ENCODE results near the gene GPR68.

Gene GPR68, protein sequence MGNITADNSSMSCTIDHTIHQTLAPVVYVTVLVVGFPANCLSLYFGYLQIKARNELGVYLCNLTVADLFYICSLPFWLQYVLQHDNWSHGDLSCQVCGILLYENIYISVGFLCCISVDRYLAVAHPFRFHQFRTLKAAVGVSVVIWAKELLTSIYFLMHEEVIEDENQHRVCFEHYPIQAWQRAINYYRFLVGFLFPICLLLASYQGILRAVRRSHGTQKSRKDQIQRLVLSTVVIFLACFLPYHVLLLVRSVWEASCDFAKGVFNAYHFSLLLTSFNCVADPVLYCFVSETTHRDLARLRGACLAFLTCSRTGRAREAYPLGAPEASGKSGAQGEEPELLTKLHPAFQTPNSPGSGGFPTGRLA

DNA sequence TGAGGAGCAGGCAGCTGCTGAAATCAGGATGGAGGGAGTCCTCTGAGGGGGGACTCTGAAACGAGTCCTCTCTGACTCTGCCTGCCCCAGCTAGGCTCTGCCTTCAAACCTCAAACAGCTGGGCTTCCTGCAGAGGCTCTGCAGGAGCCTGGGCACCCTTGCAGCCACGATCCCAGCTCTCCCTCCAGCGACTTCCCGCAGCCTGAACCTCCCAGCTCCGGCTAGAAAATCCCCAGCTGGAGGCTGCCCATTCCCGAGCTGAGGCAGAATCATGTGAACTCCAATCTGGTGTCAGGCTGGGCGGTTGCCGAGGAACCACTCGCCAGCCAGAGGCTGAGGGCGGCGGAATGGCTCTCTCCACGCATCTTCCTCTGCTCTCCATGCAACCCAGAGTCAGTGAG, at the start of gene GPR68:
Gene GPR68, minus strand, starts transcription at position 204 of the 401 bp plus-strand sequence. CDS start 9,654 bp downstream, outside the sequence.
- DNase-seq (ENCODE audit: low read depth, low spot score) = no peak

DNA sequence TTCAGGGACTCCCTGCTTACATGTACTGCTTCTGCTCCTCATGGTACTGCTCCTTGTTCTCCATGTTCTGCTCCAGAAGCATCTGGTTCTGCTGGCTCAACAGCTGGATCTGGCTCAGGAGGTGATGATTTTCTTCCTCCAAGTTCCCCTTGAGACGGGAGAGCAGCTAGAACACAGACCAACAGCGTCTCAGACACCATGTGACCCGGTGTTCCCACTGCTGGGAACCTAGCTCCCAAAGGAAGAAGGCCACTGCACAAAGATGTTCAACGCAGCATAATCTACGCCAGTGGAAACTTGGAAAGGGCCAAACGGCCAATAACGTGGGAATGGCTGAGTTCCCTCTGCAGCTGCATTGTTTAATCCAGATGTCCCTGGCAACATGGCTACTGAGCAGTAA, 49.6 kb upstream of the GPR68 start:
- DNase-seq (ENCODE audit: low read depth, low spot score) = no peak

DNA sequence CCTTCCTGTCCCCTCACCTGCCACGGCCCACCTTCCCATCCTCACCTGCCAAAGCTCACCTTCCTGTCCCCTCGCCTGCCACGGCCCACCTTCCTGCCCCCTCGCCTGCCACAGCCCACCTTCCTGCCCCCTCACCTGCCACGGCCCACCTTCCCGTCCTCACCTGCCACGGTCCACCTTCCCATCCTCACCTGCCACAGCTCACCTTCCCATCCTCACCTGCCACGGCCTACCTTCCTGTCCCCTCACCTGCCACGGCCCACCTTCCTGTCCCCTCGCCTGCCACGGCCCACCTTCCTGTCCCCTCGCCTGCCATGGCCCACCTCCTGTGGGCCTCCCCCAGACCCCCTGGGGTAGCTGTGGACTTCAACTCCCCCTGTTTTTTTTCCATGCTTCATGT, 48.8 kb upstream of the GPR68 start:
- DNase-seq (ENCODE audit: low read depth, low spot score) = no peak

DNA sequence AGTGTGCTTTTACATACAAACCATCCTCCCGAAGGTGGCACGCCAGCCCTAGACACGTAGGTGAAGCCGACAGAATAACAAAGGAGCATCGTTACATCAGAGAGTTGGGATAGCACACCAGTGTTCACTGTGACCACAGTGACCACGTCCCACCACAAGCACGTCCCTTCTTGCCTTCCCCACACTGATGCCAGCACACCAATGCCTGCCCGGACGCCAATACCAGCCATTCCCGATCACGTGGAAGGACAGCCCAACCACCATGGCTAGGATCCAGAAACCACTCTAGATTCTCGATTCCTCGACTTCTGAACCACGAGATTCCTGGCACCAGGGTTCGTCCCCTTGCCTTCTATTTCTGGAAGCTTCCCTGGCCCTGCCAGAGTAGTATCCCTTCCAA, 48.0 kb upstream of the GPR68 start:
- DNase-seq (ENCODE audit: low read depth, low spot score) = no peak

DNA sequence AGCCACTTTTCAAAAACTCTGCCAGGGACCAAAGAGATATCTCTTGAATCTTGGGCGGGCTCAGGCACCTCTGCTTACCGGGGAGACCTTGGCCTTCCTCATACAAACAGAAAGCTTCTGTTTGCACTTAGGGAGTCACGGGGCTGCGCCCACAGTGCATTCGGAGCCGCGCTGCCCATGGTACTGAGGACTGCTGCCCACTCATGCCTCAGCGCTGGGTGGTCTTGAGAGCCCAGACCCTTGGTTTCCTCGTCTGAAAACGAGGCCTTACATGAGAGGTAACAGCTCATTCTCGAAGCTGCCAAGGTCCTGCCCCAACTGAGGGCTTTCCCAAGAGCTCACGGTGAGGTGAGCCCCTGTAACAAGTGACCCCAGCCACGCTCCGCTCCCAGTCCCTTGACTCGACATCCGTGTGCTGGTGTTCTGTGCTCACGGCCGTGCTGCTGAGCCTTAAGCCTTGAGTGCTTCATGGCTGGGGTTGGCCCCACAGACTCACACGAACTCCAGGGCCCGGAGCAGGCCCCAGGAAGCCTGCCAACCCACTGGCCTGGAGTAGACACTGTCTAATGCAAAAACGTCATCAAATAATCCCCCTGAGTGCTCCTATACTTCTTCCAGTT, 47.4 kb upstream of the GPR68 start:
- DNase-seq (ENCODE audit: low read depth, low spot score) = no peak

DNA sequence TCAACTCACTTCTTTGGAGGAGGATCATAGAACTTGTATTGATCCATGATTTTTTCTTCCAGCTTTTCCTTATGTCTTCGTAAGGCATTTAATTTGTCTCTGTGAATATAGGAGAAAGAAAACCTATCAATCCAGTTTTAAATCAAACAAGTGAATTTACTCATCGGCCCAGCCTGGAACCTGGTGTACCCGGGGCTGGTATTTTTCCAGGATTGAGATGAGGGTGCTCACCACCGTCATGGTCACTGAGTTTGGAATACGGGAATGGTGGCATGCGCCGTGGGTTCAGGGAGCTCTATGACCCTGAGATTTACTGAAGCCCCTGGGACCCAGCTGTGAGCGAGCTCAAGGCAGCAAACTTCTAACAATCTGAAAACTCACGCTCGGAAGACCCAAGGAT, 46.5 kb upstream of the GPR68 start:
- no peak for DNase-seq (ENCODE audit: low read depth, low spot score)

DNA sequence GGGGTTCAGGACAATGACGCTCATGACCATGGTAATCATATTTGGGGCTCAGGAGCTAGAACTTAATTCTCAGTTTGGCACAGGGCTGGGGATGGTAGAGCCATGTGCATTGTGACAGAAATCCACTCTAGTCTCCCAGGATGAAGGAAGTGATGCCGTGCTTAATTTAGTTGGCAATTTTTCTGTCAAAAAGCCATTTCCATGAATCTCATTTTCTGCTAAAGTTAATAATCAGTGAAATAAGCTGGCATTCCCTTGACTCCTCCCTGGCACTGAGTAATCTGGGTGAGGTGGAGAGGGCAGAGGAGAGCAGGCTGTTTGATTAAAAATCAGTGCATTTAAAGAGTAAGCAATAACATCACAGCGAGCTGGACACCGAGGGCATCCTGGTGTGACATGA, 45.0 kb upstream of the GPR68 start:
- DNase-seq (ENCODE audit: low read depth, low spot score) = no peak

DNA sequence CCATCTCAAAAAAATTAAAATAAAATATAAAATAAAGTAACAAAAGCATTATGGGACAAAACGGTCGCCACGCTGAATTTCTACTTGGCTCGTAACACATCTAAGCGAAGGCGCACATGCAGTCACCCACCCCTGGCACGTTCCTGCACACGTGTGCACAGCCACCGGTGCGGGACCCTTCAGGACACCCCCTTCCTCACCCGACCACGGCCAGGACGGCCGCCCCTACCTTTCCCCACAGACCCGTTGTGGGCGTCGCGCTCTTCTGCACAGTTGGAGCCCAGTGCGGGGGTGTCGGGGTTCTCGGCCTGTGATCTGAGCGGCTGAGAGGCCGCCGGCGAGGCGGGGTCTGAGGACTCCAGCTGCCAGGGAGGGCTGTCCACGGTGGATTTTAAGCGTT, 44.4 kb upstream of the GPR68 start:
- no peak for DNase-seq (ENCODE audit: low read depth, low spot score)

DNA sequence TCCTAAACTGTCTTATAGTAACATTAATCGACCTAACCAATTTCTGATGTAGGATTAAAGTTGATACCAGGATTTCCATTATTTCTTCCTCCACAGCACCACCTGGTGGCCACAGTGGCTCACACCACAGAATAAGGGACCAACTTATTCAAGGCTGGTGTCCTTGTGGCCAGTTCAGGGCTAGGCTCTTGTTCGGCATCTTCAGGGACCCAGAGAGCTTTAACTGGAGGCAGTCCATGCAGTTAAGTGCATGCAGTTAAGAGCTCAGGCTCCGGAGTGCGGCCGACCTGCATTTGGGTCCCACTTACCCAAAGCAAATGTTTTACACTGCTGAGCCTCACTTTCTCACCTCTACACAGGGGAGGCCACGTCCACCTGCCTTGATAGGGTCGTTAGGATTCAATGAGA, 42.0 kb upstream of the GPR68 start:
- DNase-seq (ENCODE audit: low read depth, low spot score) = peak; percentile 61

DNA sequence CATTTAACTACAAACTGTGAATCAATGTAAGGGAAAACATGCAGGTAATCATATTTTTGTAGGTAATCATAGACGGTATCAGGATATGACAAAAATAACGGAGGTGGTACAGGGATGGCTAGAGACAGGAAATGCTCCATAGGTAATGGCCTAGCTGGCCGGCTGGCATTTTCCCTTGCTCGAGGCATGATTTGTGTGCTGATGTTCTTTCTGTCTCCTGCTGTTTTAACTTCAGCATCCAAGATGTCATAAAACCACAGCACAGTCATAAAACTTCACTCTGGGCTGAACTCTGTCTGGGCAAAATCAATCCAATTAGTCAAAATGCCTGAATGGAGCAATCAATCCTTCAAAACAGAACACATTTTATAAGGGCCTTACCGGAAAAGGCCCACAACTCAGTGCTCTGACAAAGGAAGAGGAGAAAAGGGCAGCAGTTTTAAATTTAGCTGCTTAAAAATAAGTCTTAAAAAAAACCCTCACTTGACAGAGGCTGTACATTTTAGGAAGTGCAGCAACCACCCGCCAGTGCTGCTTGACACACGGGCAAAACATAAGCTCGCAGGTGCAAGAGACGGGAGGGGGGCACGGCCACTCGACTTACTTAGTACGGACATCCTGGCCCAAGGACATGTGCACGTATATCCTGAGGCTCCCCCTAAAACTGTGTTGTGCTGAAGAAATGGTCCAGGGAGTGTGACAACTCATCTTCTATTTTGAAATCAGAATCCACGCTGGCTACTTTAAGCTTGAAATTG, 40.5 kb upstream of the GPR68 start:
- no peak for DNase-seq (ENCODE audit: low read depth, low spot score)

DNA sequence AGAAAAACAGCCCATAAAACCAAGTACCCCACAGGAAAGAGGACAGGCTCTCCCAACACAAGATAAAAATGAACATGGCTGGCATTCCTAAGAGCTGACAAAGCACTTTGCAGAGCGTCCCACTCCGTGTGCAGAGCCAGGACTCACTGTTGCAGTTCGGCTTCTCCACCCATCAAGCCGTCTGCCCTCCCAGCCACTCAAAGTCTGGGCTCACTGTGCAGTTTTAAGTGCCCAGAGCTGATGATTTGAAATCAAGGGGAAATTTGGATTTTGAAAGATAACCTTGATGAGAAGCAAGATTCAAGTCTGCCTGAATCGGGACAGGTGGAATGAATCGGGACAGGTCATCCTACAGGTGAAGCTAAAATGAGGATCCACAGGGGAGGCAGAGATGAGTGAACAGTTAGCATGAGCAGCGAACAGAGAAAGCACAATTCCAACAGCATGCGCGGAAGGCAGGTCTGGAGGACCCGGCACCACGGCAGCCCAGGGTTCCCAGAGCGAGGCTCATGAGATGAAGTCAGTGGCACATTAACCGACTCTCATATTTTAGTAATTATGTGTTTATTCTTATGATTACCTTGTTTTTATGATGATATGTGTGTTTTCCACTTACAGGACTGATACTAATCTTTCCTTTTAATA, 39.8 kb upstream of the GPR68 start:
- no peak for DNase-seq (ENCODE audit: low read depth, low spot score)

DNA sequence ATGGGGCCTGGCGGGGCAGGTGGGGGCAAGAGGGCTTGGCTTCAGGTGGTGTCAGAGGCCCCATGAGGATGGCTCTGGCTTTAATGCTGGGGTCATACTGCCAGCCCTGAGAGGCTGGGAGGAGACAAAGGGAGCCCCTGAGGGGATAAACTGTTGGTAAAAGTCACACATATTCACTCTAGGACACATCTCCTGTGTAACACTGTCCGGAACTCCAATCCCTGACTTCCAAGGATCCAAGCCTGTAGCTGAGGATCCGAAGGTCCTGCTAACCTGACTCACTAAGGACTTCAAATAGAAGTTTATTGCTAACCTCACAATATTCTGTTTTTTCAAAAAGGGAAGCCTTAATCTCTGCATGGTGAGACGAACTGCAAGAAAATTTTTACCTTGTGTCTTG, 39.2 kb upstream of the GPR68 start:
- DNase-seq (ENCODE audit: low read depth, low spot score) = no peak

DNA sequence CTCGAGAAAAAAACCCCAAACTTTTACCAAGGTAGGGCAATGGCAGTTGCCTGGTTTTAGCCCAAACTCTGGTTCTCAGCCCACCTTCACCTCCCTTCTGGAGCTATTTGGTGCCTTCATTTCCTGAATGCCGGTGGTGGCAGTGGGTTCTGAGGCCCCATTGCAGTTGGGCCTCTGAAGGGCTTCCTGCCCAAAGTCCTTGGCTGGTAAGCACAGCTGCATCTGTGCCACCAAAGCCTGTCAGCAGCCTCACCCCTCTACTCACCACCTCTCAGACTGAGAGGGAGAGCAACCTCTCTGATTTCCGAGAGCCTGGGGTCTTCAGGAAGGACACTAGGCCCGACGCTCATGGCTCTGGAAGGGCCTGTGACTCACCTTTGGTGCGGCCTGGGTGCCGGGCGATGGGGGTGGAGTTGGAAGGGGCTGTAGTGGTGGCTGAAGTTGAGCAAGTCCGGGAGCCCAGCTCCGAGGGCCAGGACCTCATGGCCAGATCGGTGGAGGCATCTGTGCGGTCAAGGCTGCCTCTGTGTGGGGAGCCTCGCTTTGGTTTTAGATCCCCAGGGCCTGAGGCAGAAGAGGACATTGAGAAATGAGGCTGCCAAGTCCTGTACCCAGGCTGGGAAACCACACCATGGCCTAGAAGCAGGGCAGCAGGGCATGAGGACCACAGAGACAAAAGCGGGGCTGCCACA, 38.6 kb upstream of the GPR68 start:
- no peak for DNase-seq (ENCODE audit: low read depth, low spot score)

DNA sequence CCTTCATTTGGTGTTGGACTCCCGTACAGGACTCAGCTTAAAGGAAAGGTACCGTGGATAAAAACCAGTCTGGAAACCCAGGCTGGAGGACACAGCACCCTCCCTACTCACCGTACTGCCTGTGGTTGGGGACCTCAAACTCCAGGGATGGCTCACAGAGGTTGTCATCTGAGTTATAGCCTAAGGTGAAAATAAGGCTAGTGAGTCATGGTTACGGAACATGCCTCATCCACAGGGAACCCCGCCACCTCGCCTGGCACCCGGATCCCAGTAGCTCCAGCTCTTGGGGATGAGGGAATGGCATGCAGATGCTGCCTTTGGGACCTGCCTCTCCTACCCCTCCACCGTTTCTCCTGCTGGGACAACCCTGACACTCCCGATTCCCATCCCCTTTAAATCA, 36.8 kb upstream of the GPR68 start:
- DNase-seq (ENCODE audit: low read depth, low spot score) = no peak

DNA sequence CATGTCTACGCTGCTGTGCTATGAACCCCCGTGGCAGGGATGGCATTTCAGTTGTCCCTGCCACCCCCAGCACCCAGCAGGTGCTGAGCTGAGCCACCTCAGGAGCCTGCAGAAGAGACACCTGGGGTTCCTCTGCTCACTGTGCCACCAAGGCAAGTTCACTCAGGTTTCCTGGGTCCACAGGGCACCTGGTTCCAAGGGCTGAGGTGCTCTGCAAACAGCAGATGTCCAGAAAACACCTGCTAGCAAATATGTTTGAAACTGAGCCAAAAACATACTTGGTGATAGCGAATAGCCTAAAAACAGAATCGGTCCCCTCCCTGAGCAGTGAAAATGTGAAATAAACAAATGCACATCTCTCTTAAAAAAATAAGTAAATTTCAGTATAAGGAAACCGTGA, 35.6 kb upstream of the GPR68 start:
- DNase-seq (ENCODE audit: low read depth, low spot score) = no peak

DNA sequence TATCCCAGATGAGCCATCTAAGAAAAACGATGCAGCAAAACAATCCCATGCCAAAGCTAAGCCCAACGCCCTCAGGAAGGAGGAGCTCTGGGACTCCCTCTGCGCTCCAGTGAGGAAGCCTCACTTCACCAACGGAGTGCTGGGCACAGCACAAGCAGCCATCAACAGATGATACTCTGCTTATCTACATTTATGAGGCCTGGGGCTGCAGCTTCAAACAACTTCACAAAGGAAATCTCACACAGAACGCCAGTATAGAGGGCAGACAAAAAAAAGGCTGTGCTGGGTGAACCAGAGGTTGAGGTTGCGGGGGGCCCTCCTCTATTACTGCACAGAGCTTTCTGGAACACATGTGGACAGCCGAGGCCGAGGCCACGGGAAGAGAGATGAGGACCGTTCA, 34.9 kb upstream of the GPR68 start:
- no peak for DNase-seq (ENCODE audit: low read depth, low spot score)

DNA sequence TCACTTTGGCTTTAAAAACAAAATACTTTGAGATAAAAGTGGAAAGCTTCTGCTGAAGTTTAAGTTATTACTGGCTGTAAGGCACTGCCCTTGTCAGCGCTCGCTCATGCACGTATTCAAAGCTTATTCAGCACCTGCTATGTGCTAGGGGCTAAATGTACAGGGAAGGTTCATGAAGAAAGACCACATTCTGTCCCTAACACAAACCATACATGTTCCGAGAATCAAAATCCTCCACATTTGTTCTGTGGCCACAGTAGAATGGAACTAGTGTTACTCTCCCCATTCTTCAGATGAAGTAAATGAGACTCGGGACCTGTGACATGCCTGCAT, 33.8 kb upstream of the GPR68 start:
- no peak for DNase-seq (ENCODE audit: low read depth, low spot score)

DNA sequence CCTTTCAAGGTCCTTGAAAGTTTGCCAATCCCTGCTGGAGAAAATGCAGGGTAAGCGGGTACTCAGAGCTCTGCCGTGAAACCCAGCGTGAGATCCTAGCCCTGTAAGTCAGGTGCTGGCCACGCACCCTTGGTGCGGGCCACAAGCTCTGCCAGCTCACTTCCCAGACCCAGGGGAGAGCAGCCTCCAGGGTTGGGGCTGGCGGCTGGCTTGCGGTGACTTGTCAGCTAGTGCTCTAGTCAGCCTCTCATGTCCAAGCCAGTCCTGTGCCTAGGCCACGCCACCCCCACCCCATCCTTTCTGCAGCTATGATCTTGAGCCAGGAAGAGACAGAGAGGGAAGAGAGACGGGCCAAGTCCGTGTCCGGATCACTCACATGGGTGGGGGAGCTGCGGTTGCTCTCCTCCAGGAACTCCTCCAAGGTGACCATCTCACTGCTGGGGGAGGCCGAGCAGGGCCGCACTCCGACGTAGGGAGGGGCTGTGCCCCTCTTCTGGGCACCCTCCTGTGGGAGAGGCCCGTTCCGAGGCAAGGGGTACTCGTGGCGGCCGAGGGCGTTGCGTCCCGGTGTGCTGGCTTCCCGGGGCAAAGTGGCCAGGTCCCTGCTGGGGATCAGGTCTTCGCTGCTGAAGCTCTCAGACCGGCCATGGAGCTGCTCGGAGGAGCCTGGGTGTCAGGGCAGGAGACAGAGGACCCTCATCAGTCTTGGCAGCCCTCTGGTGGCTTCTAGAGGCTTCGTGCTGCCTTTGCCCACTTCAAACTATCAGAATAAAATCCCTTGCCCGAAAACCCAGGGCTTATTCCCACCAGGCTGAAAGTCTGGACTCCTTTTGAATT, 33.3 kb upstream of the GPR68 start:
- DNase-seq (ENCODE audit: low read depth, low spot score) = no peak

DNA sequence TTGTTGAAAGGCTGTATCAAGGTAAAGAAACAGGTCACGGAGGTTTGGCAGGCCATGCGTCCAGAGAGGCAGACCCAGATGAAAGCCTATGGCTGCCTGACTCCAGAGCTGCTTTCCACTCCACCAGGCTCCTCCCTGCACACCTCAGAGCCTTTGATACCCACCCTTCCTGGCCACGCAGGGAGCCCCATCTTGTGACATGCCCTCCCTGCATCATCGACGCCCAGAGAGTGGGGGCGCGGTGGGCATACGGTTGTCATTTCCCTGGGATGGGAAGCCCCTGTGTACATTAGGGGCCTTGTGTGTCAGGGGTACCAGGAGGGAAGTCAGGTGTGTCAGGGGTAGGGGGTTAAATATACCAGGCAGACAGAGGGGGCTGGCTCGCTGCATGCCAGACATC, 30.3 kb upstream of the GPR68 start:
- DNase-seq (ENCODE audit: low read depth, low spot score) = no peak

DNA sequence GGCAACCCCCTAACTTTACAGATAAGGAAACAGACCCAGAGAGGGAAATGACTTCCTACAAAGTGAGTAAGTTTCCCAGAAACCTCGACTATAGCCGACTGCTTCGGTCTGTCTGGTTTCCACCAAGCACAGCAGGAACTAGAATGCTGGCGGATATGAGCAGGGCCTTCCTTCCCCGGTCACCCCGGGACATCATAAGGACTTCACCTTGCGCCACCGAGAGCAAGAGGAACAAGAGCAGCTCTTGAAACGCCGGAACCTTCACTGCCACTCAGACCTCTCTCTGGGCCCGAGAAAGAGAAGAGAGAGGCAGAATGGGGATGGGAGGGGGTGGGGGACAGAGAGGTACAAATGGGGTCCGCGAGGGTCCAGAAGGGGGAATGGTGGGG, 29.4 kb upstream of the GPR68 start:
- DNase-seq (ENCODE audit: low read depth, low spot score) = no peak

DNA sequence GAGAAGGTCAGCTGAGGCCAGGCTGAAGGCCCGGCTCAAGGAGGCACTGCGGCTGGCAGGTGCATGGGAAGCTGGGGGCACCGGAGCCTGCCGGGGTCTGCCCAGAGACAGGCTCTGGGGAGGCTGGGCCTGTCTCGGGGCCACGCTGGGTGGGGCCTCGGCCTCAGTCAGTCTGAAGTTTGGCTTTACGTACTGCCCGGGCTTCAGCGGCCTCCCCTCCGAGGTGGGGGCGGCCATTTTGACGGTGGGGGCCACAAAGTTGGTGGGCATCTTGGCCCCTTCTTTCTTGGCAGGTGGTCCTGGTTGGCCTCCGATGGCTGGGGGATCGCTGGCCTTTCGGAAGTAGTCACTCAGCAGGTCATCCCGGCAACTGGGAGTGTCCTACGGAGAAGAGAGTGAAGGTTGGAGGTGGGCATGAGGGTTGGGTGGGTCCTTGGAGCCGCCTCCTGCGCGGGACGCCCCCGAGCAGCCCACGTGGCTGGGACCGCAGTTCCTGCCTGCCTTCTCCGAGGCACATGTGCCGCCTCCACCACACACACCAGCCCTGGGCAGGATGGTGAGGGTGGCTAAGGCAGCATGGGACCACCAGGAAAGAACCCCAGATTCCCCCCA, 28.9 kb upstream of the GPR68 start:
- DNase-seq (ENCODE audit: low read depth, low spot score) = no peak
